HG02938 (cell line): ENCODE measurements around the gene EYS.
"Not testable (repeated sequence)": the region's sequence is repeated elsewhere in the genome, so short reads cannot be mapped to it uniquely, and the experiment has no call there.

Source experiments
- ATAC-seq: cut with Tn5 transposase; IDR thresholded peaks from one replicate; pipeline ENCODE4 v1.9.1; 2021; ENCODE audit warnings: mild to moderate bottlenecking, moderate library complexity; ENCODE audit not compliant: unreplicated experiment

Gene EYS

DNA sequence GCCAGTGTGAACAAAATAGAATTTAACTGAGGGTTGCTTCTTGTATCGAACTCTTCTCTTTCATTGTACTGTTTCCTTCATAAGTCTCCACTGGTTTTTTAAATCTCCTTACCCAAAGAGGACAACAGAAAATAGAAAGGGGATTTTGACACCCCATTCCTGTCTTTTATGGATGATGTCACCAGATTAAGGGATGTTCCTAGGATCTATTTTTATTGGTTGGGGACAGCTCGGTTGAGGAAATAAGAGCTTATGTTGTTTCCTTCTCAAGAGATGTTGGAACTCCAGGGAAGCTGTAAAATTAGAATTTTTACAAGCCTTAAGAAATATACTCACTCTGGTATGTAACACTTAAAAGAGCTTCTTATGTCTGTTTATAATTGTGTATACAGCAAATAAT, 1900.0 kb downstream of the EYS start:
- no peak for ATAC-seq

GRCh38 chr6:63806573-63806913, 1900.5 kb downstream of the EYS start:
- ATAC-seq, result no peak

DNA sequence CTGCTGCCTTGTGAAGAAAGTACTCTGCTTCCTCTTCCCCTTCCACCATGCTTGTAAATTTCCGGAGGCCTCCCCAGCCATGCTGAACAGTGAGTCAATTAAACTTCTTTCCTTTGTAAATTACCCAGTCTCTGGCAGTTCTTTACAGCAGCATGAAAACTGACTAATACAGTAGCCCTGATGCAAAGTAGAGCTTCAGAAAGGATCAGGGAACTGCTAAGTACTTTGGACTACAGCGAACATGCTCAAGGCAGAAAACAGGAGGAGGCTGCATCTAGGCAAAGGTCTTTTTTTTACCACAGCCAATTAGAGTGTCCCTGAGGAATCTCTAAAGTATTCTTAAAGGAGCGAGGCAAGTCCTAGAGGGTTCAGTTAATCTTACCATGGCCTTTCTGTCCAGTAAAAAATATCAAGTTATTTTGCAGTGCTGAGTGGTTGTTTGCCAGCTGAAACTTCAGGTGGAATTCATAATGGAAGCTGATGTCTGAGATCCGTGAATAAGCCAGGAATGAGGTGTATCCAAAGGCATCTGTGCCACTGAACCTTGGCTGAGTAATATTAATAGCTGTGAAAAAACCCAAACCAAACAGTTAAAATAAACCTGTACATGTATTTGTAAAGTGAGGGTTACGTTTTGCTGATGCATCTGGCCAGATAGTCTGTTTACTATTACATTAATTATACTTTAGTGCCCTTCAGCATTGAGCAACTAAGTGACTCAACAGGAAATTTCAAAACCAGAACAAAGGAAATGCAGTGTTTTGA, 1901.0 kb downstream of the EYS start:
- ATAC-seq, result no peak

GRCh38 chr6:63805345-63805744, 1901.7 kb downstream of the EYS start:
- ATAC-seq, result no peak

DNA sequence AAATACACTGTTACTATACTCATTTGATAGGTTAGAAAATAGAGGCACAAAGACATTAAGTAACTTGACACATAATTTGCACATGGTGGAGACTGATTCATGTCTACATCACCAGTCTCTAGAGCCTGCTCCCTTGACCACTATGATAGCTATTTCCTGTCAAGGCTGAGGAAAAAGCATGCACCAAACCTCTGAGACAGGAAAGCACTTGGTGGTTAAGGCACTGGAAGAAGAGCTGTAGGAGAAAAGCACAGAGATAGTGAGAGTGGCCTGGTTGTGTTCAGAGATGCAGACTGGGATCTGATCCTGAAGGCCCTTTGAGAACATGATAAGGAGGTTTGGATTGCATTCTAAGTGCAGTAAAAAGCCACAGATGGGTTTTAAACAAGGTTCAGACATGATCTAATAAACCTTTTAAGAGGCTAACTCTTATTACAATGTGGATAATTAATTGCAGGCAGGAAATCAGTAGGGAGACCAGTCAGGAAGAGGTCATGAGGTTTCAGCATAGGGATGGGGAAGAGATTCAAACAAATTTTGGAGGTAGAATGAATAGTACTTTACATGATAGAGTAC, 1902.6 kb downstream of the EYS start:
- ATAC-seq, result no peak

GRCh38 chr6:63803371-63803770, 1903.7 kb downstream of the EYS start:
- no peak for ATAC-seq

DNA sequence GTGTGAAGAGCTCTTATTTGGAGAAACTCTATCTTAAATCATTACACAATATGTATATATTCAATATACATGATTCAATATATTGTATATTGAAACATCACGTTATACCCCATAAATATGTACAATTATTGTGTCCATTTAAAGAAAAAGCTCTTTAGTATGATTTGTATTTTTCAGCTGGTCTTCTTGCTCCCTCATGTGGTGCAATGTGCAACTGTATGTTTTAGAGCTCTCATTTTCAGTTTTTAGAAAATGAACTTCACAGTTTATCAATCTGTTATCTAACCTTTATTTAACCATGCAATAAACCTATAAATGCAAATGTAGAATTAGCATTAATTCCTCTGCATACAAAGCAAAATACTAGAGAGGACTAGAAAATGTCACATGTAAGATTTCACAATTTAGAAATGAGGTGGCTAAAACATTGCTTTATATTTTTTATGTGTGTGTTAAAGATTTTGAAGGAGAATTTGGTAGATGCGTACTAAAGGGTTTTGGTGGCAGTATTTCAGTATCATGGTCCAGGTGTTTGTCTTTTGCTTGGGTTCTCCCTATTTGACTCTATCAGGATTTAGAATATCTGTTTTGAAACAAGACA, 1904.3 kb downstream of the EYS start:
- ATAC-seq, result no peak

DNA sequence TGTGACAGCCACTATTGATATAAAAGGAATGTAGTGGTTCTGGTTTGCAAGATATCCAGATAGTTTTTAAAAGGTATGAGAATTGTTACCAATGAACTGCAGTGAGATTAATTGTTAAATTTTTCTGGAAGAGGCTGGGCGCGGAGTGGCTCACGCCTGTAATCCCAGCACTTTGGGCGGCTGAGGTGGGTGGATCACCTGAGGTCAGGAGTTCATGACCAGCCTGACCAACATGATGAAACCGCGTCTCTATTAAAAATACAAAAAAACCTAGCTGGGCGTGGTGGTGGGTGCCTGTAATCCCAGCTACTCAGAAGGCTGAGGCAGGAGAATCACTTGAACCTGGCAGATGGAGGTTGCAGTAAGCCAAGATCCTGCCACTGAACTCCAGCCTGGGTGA, 1906.6 kb downstream of the EYS start:
- not testable (repeated sequence) for ATAC-seq

DNA sequence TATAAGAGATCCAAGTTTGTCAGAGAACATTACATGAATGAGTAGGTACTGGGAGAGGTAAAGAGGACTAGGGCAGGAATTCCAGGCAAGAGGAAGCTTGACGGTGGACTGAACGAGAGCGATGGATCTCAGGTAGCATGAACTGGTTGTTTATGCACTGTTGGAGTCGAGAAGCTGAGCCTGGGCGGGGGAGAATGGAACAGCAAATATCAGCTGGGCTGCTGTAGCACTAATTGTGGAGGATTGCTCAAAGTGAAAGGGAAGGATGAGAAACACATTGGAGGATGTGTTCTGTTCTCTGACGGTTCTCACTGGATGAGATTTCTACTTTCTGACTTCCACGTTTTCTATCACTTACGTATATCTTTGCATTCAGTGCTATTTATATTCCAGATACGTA, 1907.2 kb downstream of the EYS start:
- no peak for ATAC-seq

GRCh38 chr6:63799313-63799712, 1907.7 kb downstream of the EYS start:
- ATAC-seq, result no peak

DNA sequence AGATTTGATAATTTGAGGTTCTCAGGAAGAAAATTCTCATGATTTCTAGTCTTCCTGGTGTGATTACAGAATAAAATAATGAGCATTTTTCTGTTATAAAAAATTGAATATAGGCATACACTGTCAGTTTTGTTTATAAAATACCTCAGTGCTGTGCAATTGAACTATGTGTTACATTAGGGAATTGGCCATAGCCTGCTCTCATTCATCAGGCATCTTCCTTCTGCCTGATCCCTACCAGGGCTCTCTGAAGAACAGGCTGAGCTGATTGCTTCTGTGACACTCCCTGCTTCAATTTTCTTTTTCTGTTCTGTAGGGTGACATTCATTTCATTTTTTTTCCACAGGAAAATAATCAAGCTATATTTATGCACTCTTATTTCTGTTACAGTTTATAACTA, 1908.6 kb downstream of the EYS start:
- ATAC-seq, result no peak

DNA sequence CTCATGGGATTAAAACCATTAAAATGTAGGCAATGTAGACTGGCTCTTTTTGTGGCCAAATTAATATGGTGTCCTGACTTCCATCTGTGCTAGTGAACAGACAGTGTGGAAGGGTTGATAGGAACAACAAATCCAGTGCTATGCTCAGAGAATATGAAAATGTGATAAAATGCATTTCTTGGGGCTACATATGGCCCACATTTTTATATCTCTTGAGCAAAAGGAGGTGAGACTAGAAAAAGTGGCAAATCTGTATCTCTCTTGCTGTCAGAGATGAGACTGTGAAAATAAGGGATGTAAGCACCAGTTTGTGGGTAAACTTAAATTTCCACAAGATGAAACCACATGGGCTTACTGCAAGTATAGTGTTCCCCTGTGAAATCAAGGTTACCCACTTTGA, 1909.3 kb downstream of the EYS start:
- ATAC-seq, result no peak

- no peak for ATAC-seq
Measured at GRCh38 chr6:63795826-63796225, 1911.2 kb downstream of the EYS start.

DNA sequence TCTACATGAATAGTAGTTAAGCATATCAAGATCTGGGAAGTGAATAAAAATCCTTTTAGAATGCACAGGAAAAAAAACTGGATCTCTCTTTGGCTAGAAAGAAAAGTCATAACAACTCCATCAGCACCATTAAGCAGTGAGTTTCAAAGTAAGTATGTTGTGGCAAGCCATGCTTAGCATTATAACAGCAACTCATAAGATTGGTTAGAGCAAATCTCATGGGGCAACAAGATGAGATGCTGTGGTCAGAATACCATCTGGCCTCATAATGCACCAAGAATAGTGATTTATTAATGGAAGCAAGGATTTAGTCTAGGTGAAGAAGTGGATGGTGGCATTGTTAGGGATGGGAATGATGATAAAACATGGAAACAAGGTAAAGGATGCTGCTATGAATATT, 1912.0 kb downstream of the EYS start:
- ATAC-seq, result no peak

GRCh38 chr6:63793465-63794137, 1913.4 kb downstream of the EYS start:
- ATAC-seq, result no peak

DNA sequence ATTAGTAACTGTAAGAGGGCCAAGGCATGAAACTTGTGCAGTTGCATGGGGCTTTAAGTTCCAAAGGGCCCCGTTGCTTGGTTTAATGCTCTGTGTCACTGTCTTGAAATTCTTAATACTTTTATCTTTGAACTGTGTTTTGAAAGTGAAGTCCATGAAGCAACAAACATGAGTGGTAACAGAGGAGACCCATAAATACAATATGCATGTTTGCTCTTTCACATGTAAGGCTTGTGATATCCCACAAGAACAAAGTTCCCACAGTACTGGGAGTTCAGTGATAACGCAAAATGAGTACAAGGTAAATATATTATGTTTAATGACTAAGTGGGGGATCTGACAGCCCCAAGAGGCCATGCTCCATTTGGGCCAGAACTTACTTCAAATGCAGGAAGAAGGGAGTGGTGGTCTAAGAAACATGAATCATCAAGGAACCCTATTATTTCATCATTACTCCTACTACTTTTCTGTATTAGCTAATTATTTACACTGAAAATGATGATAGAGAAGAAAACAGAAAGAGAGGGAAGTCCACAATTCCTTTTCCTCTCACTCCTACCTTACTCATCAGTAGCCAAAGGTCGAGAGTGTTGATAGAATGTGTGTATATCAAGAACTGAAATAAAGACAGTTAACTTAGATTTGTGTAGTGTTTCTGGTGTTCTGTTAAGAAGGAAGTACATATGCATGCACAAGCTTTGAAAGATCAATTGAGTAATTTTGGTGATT, 1914.1 kb downstream of the EYS start:
- no peak for ATAC-seq

DNA sequence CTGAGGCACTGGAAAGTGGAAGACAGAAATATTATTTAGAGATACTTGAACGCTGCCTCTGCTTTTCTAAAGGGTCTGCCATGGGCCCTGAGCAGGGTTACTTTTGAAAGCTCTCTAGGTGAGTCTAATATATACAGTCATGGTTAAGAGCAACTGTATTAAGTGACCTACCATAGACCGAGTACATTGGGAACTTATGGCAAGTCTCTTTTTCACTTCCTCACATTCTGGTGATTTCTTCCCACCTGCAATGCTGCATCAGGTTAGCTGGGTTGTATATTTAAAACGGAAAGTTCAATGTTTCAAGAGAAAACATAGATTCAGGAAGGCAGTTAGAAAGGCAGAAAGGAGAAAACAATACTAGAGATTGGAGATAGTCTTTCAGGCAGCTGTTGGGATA, 1916.7 kb downstream of the EYS start:
- ATAC-seq, result no peak

GRCh38 chr6:63789699-63790098, 1917.3 kb downstream of the EYS start:
- ATAC-seq, result no peak

DNA sequence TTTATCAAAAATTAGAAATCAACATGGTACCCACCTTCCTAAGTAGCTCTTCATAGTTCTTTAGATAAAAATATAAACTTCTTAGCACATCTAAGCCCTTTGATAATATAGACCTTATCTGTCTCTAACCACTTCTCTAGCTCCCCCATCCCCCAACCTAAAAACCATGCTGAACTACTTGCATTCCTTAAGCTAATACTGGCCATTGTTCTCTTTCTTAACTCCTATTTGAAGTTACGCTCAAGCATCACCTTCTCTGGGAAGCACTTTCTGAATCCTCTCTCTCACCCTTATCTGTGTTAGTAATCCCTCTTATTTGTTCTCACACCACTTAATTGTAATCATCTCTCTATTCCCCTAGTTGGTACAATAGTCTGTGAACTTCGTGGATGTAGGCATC, 1918.5 kb downstream of the EYS start:
- ATAC-seq, result no peak

- ATAC-seq, result no peak
Measured at GRCh38 chr6:63787021-63787420, 1920.0 kb downstream of the EYS start.

- no peak for ATAC-seq
Measured at GRCh38 chr6:63785006-63785405, 1922.0 kb downstream of the EYS start.
